H9 (cell line): ENCODE measurements around the gene NXN. TPM values are rescaled to one million over a fixed set of nuclear protein-coding genes. Genes with fewer than 3 reads are reported as not detected.

Experiments
- DNase-seq: peaks from one replicate; pipeline ENCODE4 v3.0.0-alpha.2; 2017
- H2AFZ ChIP-seq: one replicate; pipeline ENCODE4 v1.6.1; 2013; ENCODE audit warnings: mild to moderate bottlenecking, low read length, control low read depth, moderate library complexity
- H2AK5ac ChIP-seq: 2 replicates; pipeline ENCODE4 v1.6.1; 2013; ENCODE audit warnings: low read length, control low read depth, mixed read lengths; ENCODE audit not compliant: insufficient read length
- H2BK120ac ChIP-seq: one replicate; pipeline ENCODE4 v1.6.1; 2013; ENCODE audit warnings: low read depth, mild to moderate bottlenecking, low read length, control low read depth, inconsistent platforms; ENCODE audit not compliant: poor library complexity, severe bottlenecking
- H2BK12ac ChIP-seq: 2 replicates; pipeline ENCODE4 v1.6.1; 2013; ENCODE audit warnings: low read length, control low read depth, mixed read lengths, low read depth; ENCODE audit not compliant: insufficient read length
- H2BK15ac ChIP-seq: 2 replicates; pipeline ENCODE4 v1.6.1; 2013; ENCODE audit warnings: low read depth, low read length, control low read depth
- H2BK20ac ChIP-seq: one replicate; pipeline ENCODE4 v1.6.1; 2013; ENCODE audit warnings: low read depth, mild to moderate bottlenecking, low read length, control low read depth, inconsistent platforms; ENCODE audit not compliant: poor library complexity, severe bottlenecking
- H2BK5ac ChIP-seq: 2 replicates; pipeline ENCODE4 v1.6.1; 2013; ENCODE audit warnings: low read length, control low read depth, mixed read lengths; ENCODE audit not compliant: insufficient read length
- H3K14ac ChIP-seq: 2 replicates; pipeline ENCODE4 v1.6.1; 2013; ENCODE audit warnings: low read length, control low read depth; ENCODE audit not compliant: insufficient read depth
- H3K18ac ChIP-seq: 2 replicates; pipeline ENCODE4 v1.6.1; 2013; ENCODE audit warnings: low read depth, mild to moderate bottlenecking, mixed read lengths, low read length, control low read depth; ENCODE audit not compliant: insufficient read length
- H3K23ac ChIP-seq: 2 replicates; pipeline ENCODE4 v1.6.1; 2013; ENCODE audit warnings: low read length, control low read depth, mixed read lengths, low read depth; ENCODE audit not compliant: insufficient read length
- H3K23me2 ChIP-seq: 2 replicates; pipeline ENCODE4 v1.6.1; 2013; ENCODE audit warnings: low read depth, mild to moderate bottlenecking, mixed read lengths, low read length, control low read depth; ENCODE audit not compliant: insufficient read length, poor library complexity, severe bottlenecking
- H3K27ac ChIP-seq: 2 replicates; pipeline ENCODE4 v1.5.1; 2013; ENCODE audit warnings: low read length, control low read depth, mixed read lengths, low read depth; ENCODE audit not compliant: insufficient read length
- H3K27me3 ChIP-seq: 2 replicates; pipeline ENCODE4 v1.6.1; 2013; ENCODE audit warnings: low read length, control low read depth, inconsistent platforms; ENCODE audit not compliant: insufficient read depth
- H3K4ac ChIP-seq: 2 replicates; pipeline ENCODE4 v1.6.1; 2013; ENCODE audit warnings: low read depth, mild to moderate bottlenecking, control low read depth, inconsistent platforms, low read length, moderate library complexity
- H3K4me1 ChIP-seq: 2 replicates; pipeline ENCODE4 v1.6.1; 2013; ENCODE audit warnings: low read length, control low read depth, inconsistent platforms; ENCODE audit not compliant: insufficient read depth
- H3K4me2 ChIP-seq: 2 replicates; pipeline ENCODE4 v1.6.1; 2013; ENCODE audit warnings: low read length, control low read depth, mixed read lengths; ENCODE audit not compliant: insufficient read length, insufficient read depth
- H3K56ac ChIP-seq: 2 replicates; pipeline ENCODE4 v1.6.1; 2013; ENCODE audit warnings: low read depth, mild to moderate bottlenecking, mixed read lengths, low read length, control low read depth; ENCODE audit not compliant: insufficient read length
- H3K79me1 ChIP-seq: 2 replicates; pipeline ENCODE4 v1.6.1; 2013; ENCODE audit warnings: low read depth, mild to moderate bottlenecking, moderate library complexity, low read length, control low read depth, inconsistent platforms; ENCODE audit not compliant: insufficient read depth, poor library complexity, severe bottlenecking
- H3K79me2 ChIP-seq: 2 replicates; pipeline ENCODE4 v1.6.1; 2013; ENCODE audit warnings: low read length, control low read depth, inconsistent platforms; ENCODE audit not compliant: insufficient read depth
- H3K9ac ChIP-seq: 2 replicates; pipeline ENCODE4 v1.6.1; 2013; ENCODE audit warnings: low read length, control low read depth, mixed read lengths; ENCODE audit not compliant: insufficient read length; ENCODE audit errors: extremely low read depth
- H3K9me3 ChIP-seq: one replicate; pipeline ENCODE4 v1.6.1; 2013; ENCODE audit warnings: low read depth, low read length, inconsistent platforms; ENCODE audit not compliant: control insufficient read depth
- H3T11ph ChIP-seq: one replicate; pipeline ENCODE4 v1.6.1; 2013; ENCODE audit warnings: mild to moderate bottlenecking, low read length, control low read depth, inconsistent platforms
- H4K20me1 ChIP-seq: one replicate; pipeline ENCODE4 v1.6.1; 2013; ENCODE audit not compliant: control insufficient read depth, insufficient read length, insufficient read depth
- H4K5ac ChIP-seq: 2 replicates; pipeline ENCODE4 v1.6.1; 2013; ENCODE audit warnings: low read depth, mild to moderate bottlenecking, mixed read lengths, low read length, control low read depth; ENCODE audit not compliant: insufficient read length
- H4K8ac ChIP-seq: replicated peaks from 2 replicates; pipeline ENCODE4 v1.6.1; 2013; ENCODE audit warnings: low read length, control low read depth, mixed read lengths, low read depth; ENCODE audit not compliant: insufficient read length
- H4K91ac ChIP-seq: 2 replicates; pipeline ENCODE4 v1.6.1; 2013; ENCODE audit warnings: low read depth, mild to moderate bottlenecking, moderate library complexity, mixed read lengths, low read length, control low read depth; ENCODE audit not compliant: insufficient read length
- H3K27ac Mint-ChIP-seq, 3 experiments: 2 replicates in 2 of 3; 3 replicates in 1 of 3; pipeline ENCODE4 v1.8.0; 2020 to 2021; ENCODE audit warnings: mixed read lengths in 3 of 3, mild to moderate bottlenecking in 1 of 3, moderate library complexity in 1 of 3
- H3K27me3 Mint-ChIP-seq: 2 replicates; pipeline ENCODE4 v1.8.0; 2021; ENCODE audit warnings: low read depth, mild to moderate bottlenecking, moderate library complexity, mixed read lengths
- H3K36me3 Mint-ChIP-seq, 3 experiments: 2 replicates in 2 of 3; 3 replicates in 1 of 3; pipeline ENCODE4 v1.8.0; 2020 to 2021; ENCODE audit warnings: low read depth in 3 of 3, mixed read lengths in 3 of 3; ENCODE audit not compliant: insufficient read depth in 1 of 3
- H3K4me1 Mint-ChIP-seq, 2 experiments: 2 replicates each; pipeline ENCODE4 v1.8.0; 2020; ENCODE audit warnings: mixed read lengths in 2 of 2
- H3K4me3 Mint-ChIP-seq, 2 experiments: 2 replicates in 1 of 2; 3 replicates in 1 of 2; pipeline ENCODE4 v1.8.0; 2020 to 2021; ENCODE audit warnings: mild to moderate bottlenecking in 2 of 2, mixed read lengths in 2 of 2, moderate library complexity in 1 of 2
- H3K9me3 Mint-ChIP-seq, 2 experiments: 2 replicates in 1 of 2; 3 replicates in 1 of 2; pipeline ENCODE4 v1.8.0; 2020; ENCODE audit warnings: mild to moderate bottlenecking in 2 of 2, mixed read lengths in 2 of 2, moderate library complexity in 1 of 2
- CTCF ChIP-seq: fragments of 200-600 bp; sonication (generic); conservative IDR thresholded peaks from 3 replicates; pipeline ENCODE4 v1.8.0; 2021; ENCODE audit warnings: antibody characterized with exemption, mild to moderate bottlenecking
- WGBS: extraction: QIAGEN DNeasy Blood & Tissue Kit; methylation state at CpG from one replicate; pipeline ENCODE4 v1.1.7; 2013; ENCODE audit warnings: missing lambda C conversion rate, low lambda C conversion rate, mixed read lengths; ENCODE audit not compliant: insufficient read length; ENCODE audit errors: extremely low coverage; 5-methylcytosine and 5-hydroxymethylcytosine counted together
- total RNA-seq: library from RNA; stranded (reverse); gene quantifications from 2 replicates; pipeline ENCODE4 v1.2.1, GENCODE V29; 2021

The NXN gene
- total RNA-seq, 1 experiment from 2014 or later = 93.6 TPM

- peaks cover 50 to 52% of the 10 kb centered on the region in 2 experiments for H3K4me1 Mint-ChIP-seq
- no peak overlapping the region for H2BK20ac ChIP-seq
- peak overlapping the region; percentile 16 for H3K27ac ChIP-seq
These were observed 46.1 kb downstream of the NXN start for GRCh38 chr17:933312-934073.

More at GRCh38 chr17:933312-934073, 46.1 kb downstream of the NXN start:
- Histone ChIP-seq H3K18ac (no peak overlapping the region), H2BK15ac (no peak overlapping the region), H3K14ac (no peak overlapping the region), H2BK12ac (no peak overlapping the region), H3K9me3 (no peaks in the 10 kb centered on the region), H3K4me1 (peaks cover 4% of the 10 kb centered on the region; the same call in 1 of the 2 replicates), H3K79me2 (peaks cover 2% of the 10 kb centered on the region; the same call in 1 of the 2 replicates), H4K91ac (no peak overlapping the region), H3K27me3 (no peaks in the 10 kb centered on the region), H3K79me1 (peaks cover 6% of the 10 kb centered on the region), H2BK120ac (no peak overlapping the region), H2AK5ac (no peak overlapping the region), H4K8ac (no peak overlapping the region), H2BK5ac (no peak overlapping the region), H3K4me2 (peak overlapping the region; percentile 22), H3K23me2 (no peaks in the 10 kb centered on the region), H3K4ac (no peak overlapping the region), H3K23ac (no peak overlapping the region), H3K56ac (no peak overlapping the region), H3T11ph (no peak overlapping the region), H3K9ac (peak overlapping the region; percentile 2), H4K20me1 (no peaks in the 10 kb centered on the region), H2AFZ (no peak overlapping the region), H4K5ac (no peak overlapping the region)
- DNase-seq = peak; percentile 71
- Mint-ChIP-seq H3K9me3 (no peaks in the 10 kb centered on the region), H3K36me3 (peaks cover 0 to 14% (median 9%) of the 10 kb centered on the region in 3 experiments; a peak in 5 of 7 replicates), H3K27ac (peak overlapping the region; percentile 61 to 85 (median 84)), H3K27me3 (no peaks in the 10 kb centered on the region; the same call in 1 of the 2 replicates), H3K4me3 (peak overlapping the region; percentile 18 to 33; a peak in 3 of 5 replicates)
- WGBS = no CpG with 5 or more reads among the region's 15 CpGs
- no peak for TF ChIP-seq CTCF
